SK-N-SH treated with all-trans-retinoic acid at 6 μM for 48 hours (cell line): ENCODE results near the gene SOHLH1.

Experiments used
- ATAC-seq: fragments of 200-7000 bp; cut with Tn5 transposase; 3 replicates; pipeline ENCODE4 v1.9.1; 2020; ENCODE audit warnings: mild to moderate bottlenecking, moderate library complexity
- ARNTL ChIP-seq: fragments of 450-650 bp; formaldehyde crosslinking; IDR thresholded peaks from 2 replicates; pipeline ENCODE4 v1.5.0; 2020; ENCODE audit warnings: low read depth, mild to moderate bottlenecking, moderate library complexity, borderline replicate concordance
- BACH2 ChIP-seq: fragments of 250-450 bp; sonication (Bioruptor Pico); IDR thresholded peaks from 2 replicates; pipeline ENCODE4 v1.9.0; 2021; ENCODE audit warnings: mild to moderate bottlenecking, borderline replicate concordance
- CSDC2 ChIP-seq: fragments of 250-450 bp; sonication (Bioruptor Pico); IDR thresholded peaks from 2 replicates; pipeline ENCODE4 v1.5.0; 2020; ENCODE audit warnings: mild to moderate bottlenecking, moderate library complexity
- ESRRG ChIP-seq: fragments of 250-450 bp; sonication (Bioruptor Pico); IDR thresholded peaks from 2 replicates; pipeline ENCODE4 v1.6.1; 2021; ENCODE audit warnings: mild to moderate bottlenecking
- GLIS3 ChIP-seq: fragments of 250-450 bp; sonication (Bioruptor Pico); IDR thresholded peaks from 2 replicates; pipeline ENCODE4 v1.5.0; 2020; ENCODE audit warnings: mild to moderate bottlenecking, moderate library complexity
- ISL1 ChIP-seq: fragments of 250-450 bp; sonication (Bioruptor Pico); IDR thresholded peaks from 2 replicates; pipeline ENCODE4 v2.1.2; 2022; ENCODE audit warnings: mild to moderate bottlenecking, moderate library complexity
- OSR1 ChIP-seq: fragments of 250-450 bp; sonication (Bioruptor Pico); IDR thresholded peaks from 2 replicates; pipeline ENCODE4 v1.8.0; 2022; ENCODE audit warnings: moderate library complexity, mild to moderate bottlenecking, inconsistent platforms
- PATZ1 ChIP-seq: fragments of 250-450 bp; sonication (Bioruptor Pico); IDR thresholded peaks from 2 replicates; pipeline ENCODE4 v1.8.0; 2020; ENCODE audit warnings: mild to moderate bottlenecking, moderate library complexity, borderline replicate concordance
- POU6F1 ChIP-seq: fragments of 250-450 bp; sonication (Bioruptor Pico); IDR thresholded peaks from 2 replicates; pipeline ENCODE4 v1.8.0; 2021; ENCODE audit warnings: low read depth, mild to moderate bottlenecking, moderate library complexity, borderline replicate concordance
- RARB ChIP-seq: fragments of 250-450 bp; sonication (Bioruptor Pico); IDR thresholded peaks from 2 replicates; pipeline ENCODE4 v1.8.0; 2021; ENCODE audit warnings: mild to moderate bottlenecking, moderate library complexity
- SNAI2 ChIP-seq: fragments of 250-450 bp; sonication (Bioruptor Pico); IDR thresholded peaks from 2 replicates; pipeline ENCODE4 v1.5.0; 2020; ENCODE audit warnings: mild to moderate bottlenecking, moderate library complexity
- TCF4 ChIP-seq: fragments of 250-450 bp; sonication (Bioruptor Pico); IDR thresholded peaks from 2 replicates; pipeline ENCODE4 v1.8.0; 2021; ENCODE audit warnings: mild to moderate bottlenecking, moderate library complexity, borderline replicate concordance
- TOX ChIP-seq: fragments of 250-450 bp; sonication (Bioruptor Pico); IDR thresholded peaks from 2 replicates; pipeline ENCODE4 v1.8.0; 2021; ENCODE audit warnings: mild to moderate bottlenecking, moderate library complexity, borderline replicate concordance
- TSHZ2 ChIP-seq: fragments of 250-450 bp; sonication (Bioruptor Pico); IDR thresholded peaks from 2 replicates; pipeline ENCODE4 v1.5.0; 2020; ENCODE audit warnings: mild to moderate bottlenecking, moderate library complexity
- ZC3H10 ChIP-seq: fragments of 250-450 bp; sonication (Bioruptor Pico); IDR thresholded peaks from 2 replicates; pipeline ENCODE4 v1.5.1; 2021; ENCODE audit warnings: mild to moderate bottlenecking, moderate library complexity
- ZFP3 ChIP-seq: fragments of 250-450 bp; sonication (Bioruptor Pico); IDR thresholded peaks from 2 replicates; pipeline ENCODE4 v1.5.0; 2020; ENCODE audit warnings: mild to moderate bottlenecking, moderate library complexity
- ZFP30 ChIP-seq: fragments of 450-650 bp; formaldehyde crosslinking; IDR thresholded peaks from 2 replicates; pipeline ENCODE4 v1.5.0; 2022; ENCODE audit warnings: mild to moderate bottlenecking, moderate library complexity
- ZNF565 ChIP-seq: fragments of 450-650 bp; formaldehyde crosslinking; conservative IDR thresholded peaks from 2 replicates; pipeline ENCODE4 v1.5.0; 2020; ENCODE audit warnings: low read depth, mild to moderate bottlenecking, moderate library complexity
- ZNF70 ChIP-seq: fragments of 450-650 bp; formaldehyde crosslinking; IDR thresholded peaks from 2 replicates; pipeline ENCODE4 v1.5.0; 2020; ENCODE audit warnings: mild to moderate bottlenecking, moderate library complexity
- ZNF8 ChIP-seq: fragments of 450-650 bp; formaldehyde crosslinking; IDR thresholded peaks from 2 replicates; pipeline ENCODE4 v1.5.0; 2020; ENCODE audit warnings: mild to moderate bottlenecking, moderate library complexity

The SOHLH1 gene

GRCh38 chr9:135729480-135729879, 30.2 kb upstream of the SOHLH1 start:
- ATAC-seq, result no peak
- TF ChIP-seq CSDC2, result no peak
- TF ChIP-seq TCF4 (CRISPR knock-in tag), result no peak
- no peak for TF ChIP-seq SNAI2 (CRISPR knock-in tag)
- no peak for TF ChIP-seq ZNF8 (CRISPR knock-in tag)
- no peak for TF ChIP-seq ZFP30 (CRISPR knock-in tag)
- no peak for TF ChIP-seq ARNTL (CRISPR knock-in tag)
- TF ChIP-seq TOX, result no peak
- TF ChIP-seq ISL1 (CRISPR knock-in tag), result no peak
- no peak for TF ChIP-seq OSR1 (CRISPR knock-in tag)
- no peak for TF ChIP-seq ZFP3 (CRISPR knock-in tag)
- TF ChIP-seq ZNF70 (CRISPR knock-in tag), result no peak
- no peak for TF ChIP-seq POU6F1

GRCh38 chr9:135728436-135729110, 29.3 kb upstream of the SOHLH1 start:
- no peak for ATAC-seq
- no peak for TF ChIP-seq PATZ1 (CRISPR knock-in tag)
- no peak for TF ChIP-seq POU6F1
- TF ChIP-seq ZC3H10 (CRISPR knock-in tag), result no peak
- TF ChIP-seq ARNTL (CRISPR knock-in tag), result no peak
- TF ChIP-seq RARB (CRISPR knock-in tag), result no peak
- no peak for TF ChIP-seq GLIS3 (CRISPR knock-in tag)
- no peak for TF ChIP-seq ZFP30 (CRISPR knock-in tag)
- TF ChIP-seq CSDC2, result no peak
- TF ChIP-seq ZNF565 (CRISPR knock-in tag), result no peak
- no peak for TF ChIP-seq TSHZ2 (CRISPR knock-in tag)
- no peak for TF ChIP-seq ESRRG (CRISPR knock-in tag)
- TF ChIP-seq BACH2 (CRISPR knock-in tag), result no peak
- TF ChIP-seq ZNF8 (CRISPR knock-in tag), result no peak

GRCh38 chr9:135727257-135727875, 28.1 kb upstream of the SOHLH1 start:
- TF ChIP-seq RARB (CRISPR knock-in tag) (no peak), ZFP30 (CRISPR knock-in tag) (no peak), GLIS3 (CRISPR knock-in tag) (no peak)
- ATAC-seq, result no peak
